ENCODE results near the gene CLASP2.

DNA sequence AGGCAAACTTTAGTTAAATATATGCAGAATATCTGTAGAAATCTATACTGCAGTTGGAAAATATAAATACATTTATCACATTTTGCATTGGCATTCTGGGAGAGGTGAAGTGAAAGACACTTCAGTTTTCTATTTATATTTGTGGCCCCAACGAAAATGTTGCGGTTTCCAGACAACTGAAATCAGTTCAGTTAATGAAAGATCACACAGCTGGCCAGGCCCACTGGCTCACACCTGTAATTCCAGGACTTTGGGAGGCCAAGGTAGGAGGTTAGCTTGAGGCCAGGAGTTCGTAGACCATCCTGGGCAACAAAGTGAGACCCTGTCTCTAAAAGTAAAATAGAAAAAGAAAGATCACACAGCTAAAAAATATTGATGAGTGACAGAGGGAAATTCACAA lies 11.9 kb upstream of the CLASP2 start:
- no peak for TF ChIP-seq CTCF (IDR thresholded peaks at IDR 0.05)
- TF ChIP-seq POLR2A (IDR thresholded peaks at IDR 0.05) = no peak

All from body of pancreas (tissue), 4 donors.